Thoracic aorta (tissue), 2 donors: ENCODE results near the gene RAB40C. TPM values are rescaled to one million over a fixed set of nuclear protein-coding genes. Genes with fewer than 3 reads are reported as not detected.

Experiments
- ATAC-seq: fragments of 150-250 bp; one replicate; pipeline ENCODE4 v1.8.0; 2017; ENCODE audit warnings: low read depth; ENCODE audit not compliant: insufficient number of reproducible peaks, low FRiP score
- DNase-seq: peaks from one replicate; pipeline ENCODE4 v3.0.0-alpha.2; 2020; ENCODE audit warnings: low spot score
- H3K27ac ChIP-seq, 2 donors: fragments of 200-600 bp; sonication (generic); 1 replicate in 1 of 2; 2 replicates in 1 of 2; pipeline ENCODE4 v1.5.1; 2016; ENCODE audit warnings: mild to moderate bottlenecking in 2 of 2, moderate library complexity in 2 of 2
- H3K27me3 ChIP-seq: fragments of 200-600 bp; sonication (generic); replicated peaks from 2 replicates; pipeline ENCODE4 v1.6.0; 2016; ENCODE audit warnings: mild to moderate bottlenecking; ENCODE audit not compliant: insufficient read depth
- H3K36me3 ChIP-seq: fragments of 200-600 bp; sonication (generic); one replicate; pipeline ENCODE4 v1.5.1; 2016
- H3K4me1 ChIP-seq, 2 donors: fragments of 200-600 bp; sonication (generic); 1 replicate in 1 of 2; 2 replicates in 1 of 2; pipeline versions ENCODE4 v1.5.1 to v1.6.0; 2016; ENCODE audit warnings: low read depth in 2 of 2, mild to moderate bottlenecking in 1 of 2; ENCODE audit not compliant: control insufficient read depth in 1 of 2
- H3K4me3 ChIP-seq: fragments of 200-600 bp; sonication (generic); 2 replicates; pipeline ENCODE4 v1.5.1; 2016; ENCODE audit warnings: mild to moderate bottlenecking
- H3K9me3 ChIP-seq: fragments of 200-600 bp; sonication (generic); 2 replicates; pipeline ENCODE4 v1.5.1; 2016
- total RNA-seq, 2 donors: library from RNA; depleted of rRNA; stranded (reverse); fragments of >200 nt; gene quantifications; one replicate each; pipeline versions ENCODE4 v1.1.0 to v1.2.3, GENCODE V29; 2016
- TF ChIP-seq, protein P1 (sequence below): fragments of 200-600 bp; sonication (generic); IDR thresholded peaks from one replicate; pipeline ENCODE4 v1.5.1; 2019; ENCODE audit warnings: antibody characterized with exemption

Gene RAB40C
- total RNA-seq, 2 donors from 2014 or later: 19.0 to 25.9 TPM

DNA sequence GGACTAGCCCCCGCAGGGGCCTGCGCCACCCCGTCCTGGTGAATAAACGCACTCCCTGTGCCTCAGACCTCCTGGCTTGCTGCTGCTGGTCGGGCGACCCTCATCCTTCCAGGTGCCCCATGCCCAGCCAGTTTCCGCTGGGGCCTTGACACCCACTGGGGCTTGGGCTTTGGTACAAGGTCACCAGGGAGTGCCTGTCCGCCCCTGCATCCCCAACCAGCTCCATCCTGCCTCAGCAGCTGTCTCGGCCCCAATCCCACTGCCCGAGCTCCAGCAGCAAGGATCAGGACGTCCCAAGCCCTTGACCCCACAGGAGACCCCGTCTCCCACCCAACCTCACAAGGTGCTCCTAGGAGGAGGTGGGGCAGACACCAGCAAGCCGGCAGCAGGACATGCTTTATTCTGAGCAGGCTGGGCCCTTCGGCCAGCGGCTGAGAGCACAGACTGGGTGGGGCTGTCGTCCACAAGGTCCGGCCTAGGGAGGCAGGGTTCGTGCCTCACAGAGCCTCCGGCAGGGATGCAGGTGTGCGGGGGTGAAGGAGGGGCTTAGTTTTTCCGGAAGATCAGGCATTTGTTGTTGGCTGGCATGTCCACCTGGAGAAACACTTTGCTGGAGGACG lies 44.3 kb downstream of the RAB40C start:
- no peaks in the 10 kb centered on the region for H3K36me3 ChIP-seq
- no peaks in the 10 kb centered on the region for H3K27me3 ChIP-seq
- H3K4me1 ChIP-seq: peaks cover 11 to 32% of the 10 kb centered on the region in 2 donors
- no peaks in the 10 kb centered on the region for H3K9me3 ChIP-seq
- ATAC-seq (no peak), DNase-seq (no peak)
- H3K4me3 ChIP-seq: no peak overlapping the region
- TF ChIP-seq, protein P1, sequence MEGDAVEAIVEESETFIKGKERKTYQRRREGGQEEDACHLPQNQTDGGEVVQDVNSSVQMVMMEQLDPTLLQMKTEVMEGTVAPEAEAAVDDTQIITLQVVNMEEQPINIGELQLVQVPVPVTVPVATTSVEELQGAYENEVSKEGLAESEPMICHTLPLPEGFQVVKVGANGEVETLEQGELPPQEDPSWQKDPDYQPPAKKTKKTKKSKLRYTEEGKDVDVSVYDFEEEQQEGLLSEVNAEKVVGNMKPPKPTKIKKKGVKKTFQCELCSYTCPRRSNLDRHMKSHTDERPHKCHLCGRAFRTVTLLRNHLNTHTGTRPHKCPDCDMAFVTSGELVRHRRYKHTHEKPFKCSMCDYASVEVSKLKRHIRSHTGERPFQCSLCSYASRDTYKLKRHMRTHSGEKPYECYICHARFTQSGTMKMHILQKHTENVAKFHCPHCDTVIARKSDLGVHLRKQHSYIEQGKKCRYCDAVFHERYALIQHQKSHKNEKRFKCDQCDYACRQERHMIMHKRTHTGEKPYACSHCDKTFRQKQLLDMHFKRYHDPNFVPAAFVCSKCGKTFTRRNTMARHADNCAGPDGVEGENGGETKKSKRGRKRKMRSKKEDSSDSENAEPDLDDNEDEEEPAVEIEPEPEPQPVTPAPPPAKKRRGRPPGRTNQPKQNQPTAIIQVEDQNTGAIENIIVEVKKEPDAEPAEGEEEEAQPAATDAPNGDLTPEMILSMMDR: no peak
- H3K27ac ChIP-seq: no peak overlapping the region

DNA sequence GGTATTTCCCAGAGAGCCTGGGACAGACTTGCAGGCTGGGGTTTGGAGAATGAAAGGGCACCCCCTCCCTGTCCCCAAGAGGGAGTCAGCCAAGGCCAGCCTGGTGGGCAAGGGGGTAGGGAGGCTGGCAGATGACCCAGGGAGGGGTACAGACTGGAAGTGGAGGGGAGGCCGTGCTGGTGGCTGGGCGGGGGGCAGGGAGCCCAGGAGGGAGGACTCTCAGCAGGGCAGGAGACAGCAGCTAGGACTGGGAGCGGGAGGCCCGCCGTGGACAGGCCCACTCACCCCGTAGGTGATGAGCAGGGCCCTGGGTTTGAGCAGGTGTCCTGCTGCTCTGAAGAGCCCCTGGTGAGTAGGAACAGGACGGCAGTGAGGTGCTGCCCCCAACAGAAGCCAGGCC lies 45.1 kb downstream of the RAB40C start:
- Histone ChIP-seq H3K27ac (no peak overlapping the region), H3K36me3 (no peaks in the 10 kb centered on the region), H3K27me3 (no peaks in the 10 kb centered on the region), H3K9me3 (no peaks in the 10 kb centered on the region), H3K4me1 (peaks cover 11 to 32% of the 10 kb centered on the region in 2 donors), H3K4me3 (peak overlapping the region; percentile 84)
- ATAC-seq (no peak), DNase-seq (no peak)
- TF ChIP-seq, protein P1: no peak

DNA sequence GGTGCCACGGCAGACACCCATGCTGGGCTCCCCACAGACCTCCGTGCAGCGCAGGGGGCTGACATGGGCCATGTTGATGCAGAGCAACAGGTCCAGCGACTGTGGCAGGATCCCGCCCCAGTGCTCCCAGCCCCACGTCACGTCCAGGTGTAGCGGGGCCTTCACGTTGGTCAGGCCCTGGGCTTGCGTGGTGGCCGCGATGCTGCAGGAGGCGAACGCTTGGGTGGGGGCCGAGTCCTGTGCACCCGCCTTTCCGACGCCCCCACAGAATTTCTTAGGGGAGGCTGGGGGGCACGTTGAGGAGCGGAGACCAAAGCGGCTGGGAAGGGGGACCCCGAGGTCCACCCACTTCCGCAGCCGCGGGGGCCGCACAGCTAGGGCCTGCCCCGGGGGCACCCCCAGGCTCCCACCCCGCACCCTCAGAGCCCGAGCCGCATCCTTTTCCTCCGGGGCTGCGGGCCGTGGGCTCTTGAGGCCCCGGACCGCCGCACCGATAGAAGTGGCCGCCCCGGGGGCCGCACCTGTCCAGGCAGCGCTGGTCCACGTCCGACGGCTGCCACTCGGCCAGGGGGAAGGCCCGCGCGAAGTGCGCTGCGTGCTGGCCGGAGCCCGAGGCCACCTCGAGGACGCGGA lies 45.8 kb downstream of the RAB40C start:
- DNase-seq: no peak
- Histone ChIP-seq H3K36me3 (no peaks in the 10 kb centered on the region), H3K9me3 (no peaks in the 10 kb centered on the region), H3K4me1 (peaks cover 11 to 32% of the 10 kb centered on the region in 2 donors), H3K4me3 (peak overlapping the region; percentile 84), H3K27me3 (no peaks in the 10 kb centered on the region), H3K27ac (peak overlapping the region; percentile 93 to 99)
- peak; percentile 4 for ATAC-seq
- TF ChIP-seq, protein P1: no peak

DNA sequence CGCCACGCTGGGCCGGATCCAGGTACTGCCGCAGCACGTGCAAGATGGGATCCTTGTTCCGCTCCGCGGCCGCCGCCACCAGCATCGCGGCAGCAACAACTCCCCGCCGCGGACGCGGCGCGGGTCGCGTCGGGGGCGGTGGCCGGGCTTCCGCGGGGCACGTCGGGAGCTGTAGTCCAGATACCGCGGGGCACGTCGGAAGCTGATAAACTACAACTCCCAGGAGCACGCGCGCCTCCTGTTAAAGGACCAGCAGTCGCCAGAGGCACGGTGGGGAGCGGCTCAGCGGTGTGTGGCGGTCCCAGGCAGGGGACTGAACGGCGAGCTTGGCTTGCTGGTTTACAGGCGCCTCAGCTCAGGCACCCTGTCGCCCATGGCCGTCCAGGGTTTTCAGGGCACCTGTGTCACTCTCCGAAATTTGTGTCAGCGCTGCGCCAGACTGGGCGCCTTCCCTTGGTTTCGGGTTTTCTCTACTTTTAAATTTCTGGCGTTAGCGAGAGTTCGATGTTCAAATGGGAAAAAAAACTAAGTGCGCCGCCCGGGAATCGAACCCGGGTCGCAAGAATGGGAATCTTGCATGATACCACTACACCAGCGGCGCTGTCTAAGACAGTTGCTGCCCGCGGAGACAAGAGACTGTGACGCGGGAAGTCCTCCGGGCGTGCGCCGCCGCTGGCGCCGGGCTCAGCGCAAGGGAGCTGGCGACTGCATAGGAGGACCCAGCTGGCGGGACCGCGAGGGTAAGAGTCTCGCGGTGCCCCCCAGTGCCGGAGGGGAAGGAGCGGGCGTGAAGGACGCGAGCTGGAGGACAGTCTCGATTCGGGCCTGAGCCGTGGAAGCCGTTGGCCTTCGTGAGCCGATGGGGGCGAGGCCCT lies 46.6 kb downstream of the RAB40C start, which contains the start of gene METTL26:
TSS of gene METTL26 (minus strand) at position 100 of the 875 bp plus-strand sequence. CDS start at position 85, 15 bp downstream.
- TF ChIP-seq, protein P1: no peak

More for the DNA sequence above, 46.6 kb downstream of the RAB40C start, which contains the start of gene METTL26:
- no peaks in the 10 kb centered on the region for H3K36me3 ChIP-seq
- no peaks in the 10 kb centered on the region for H3K9me3 ChIP-seq
- ATAC-seq (peak; percentile 70), DNase-seq (peak; percentile 86)
- peak within 1 kb of the TSS; percentile 84 for H3K4me3 ChIP-seq
- H3K27ac ChIP-seq: peak within 1 kb of the TSS; percentile 93 to 99
- peaks cover 11 to 30% of the 10 kb centered on the region in 2 donors for H3K4me1 ChIP-seq
- H3K27me3 ChIP-seq: no peaks in the 10 kb centered on the region
